ENCODE results near the gene CUEDC1. TPM values are rescaled to one million over a fixed set of nuclear protein-coding genes. Genes with fewer than 3 reads are reported as not detected.

CUEDC1 gene
- total and polyA plus RNA-seq, 2 of the 13 experiments (the other 11 are each of a cell fraction or from before 2014, with no cell fraction given) = 7.4 to 12.9 TPM

DNA sequence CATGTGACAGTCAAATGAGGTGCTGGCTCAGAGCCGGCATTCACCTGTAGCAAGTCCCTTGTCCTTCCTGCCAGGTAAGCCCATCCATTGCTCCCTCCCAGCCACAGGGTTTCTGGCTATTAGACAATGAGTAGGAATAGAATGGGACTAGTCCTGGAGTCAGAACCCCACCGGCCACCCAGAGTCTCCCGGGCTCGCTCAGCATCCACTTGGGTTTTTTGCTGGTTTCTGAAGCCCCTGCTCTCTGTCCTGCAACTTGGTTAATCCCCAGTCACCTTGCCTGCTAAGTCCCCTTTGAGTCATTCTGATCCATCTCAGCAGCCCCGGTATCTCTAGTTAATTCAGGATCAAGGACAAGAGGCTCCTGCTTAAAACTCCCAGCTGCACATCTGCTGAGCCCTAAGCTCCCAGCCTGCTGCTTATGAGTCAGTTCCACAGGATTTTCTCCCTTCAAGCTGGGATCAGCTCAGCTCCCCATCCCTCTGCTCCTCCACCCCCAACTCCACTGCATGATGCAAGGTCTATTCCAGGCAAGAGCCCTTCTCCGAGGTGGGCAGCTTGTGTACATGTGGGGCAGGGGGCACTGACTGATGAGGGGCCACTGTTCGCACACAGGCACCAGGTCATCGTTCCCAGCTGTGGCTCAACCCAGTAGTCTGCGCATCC lies 85.5 kb downstream of the CUEDC1 start (continued):
- TF ChIP-seq ZBTB4 (CRISPR knock-in tag; IDR thresholded peaks at IDR 0.05; ENCODE audit: borderline replicate concordance) = no peak
- no peak for TF ChIP-seq ZSCAN31 (CRISPR knock-in tag; IDR thresholded peaks at IDR 0.05; ENCODE audit: low read depth)
- 0 out of 2 replicates have a peak, but pooled peaks have one; percentile 12 for TF ChIP-seq ZNF274 (CRISPR knock-in tag; IDR thresholded peaks at IDR 0.05)
- no peak for TF ChIP-seq NR1H2 (CRISPR knock-in tag; IDR thresholded peaks at IDR 0.05; ENCODE audit: borderline replicate concordance, low read depth)
- TF ChIP-seq KAT8 (CRISPR knock-in tag; IDR thresholded peaks at IDR 0.05) = no peak
- no peak for TF ChIP-seq SRY (CRISPR knock-in tag; IDR thresholded peaks at IDR 0.05)
- TF ChIP-seq TOPORS (CRISPR knock-in tag; IDR thresholded peaks at IDR 0.05) = 0 out of 2 replicates have a peak, but pooled peaks have one; percentile 25
- 0 out of 2 replicates have a peak, but pooled peaks have one; percentile 33 for TF ChIP-seq ZNF589 (CRISPR knock-in tag; conservative IDR thresholded peaks at IDR 0.05)
- TF ChIP-seq RBFOX2 (IDR thresholded peaks at IDR 0.05; ENCODE audit: low read depth, low read length) = no peak
- no peak for TF ChIP-seq ZNF691 (CRISPR knock-in tag; IDR thresholded peaks at IDR 0.05; ENCODE audit: borderline replicate concordance, low read depth)
- TF ChIP-seq ZNF775 (CRISPR knock-in tag; IDR thresholded peaks at IDR 0.05; ENCODE audit: borderline replicate concordance) = no peak
- TF ChIP-seq HDAC2 (CRISPR knock-in tag; IDR thresholded peaks at IDR 0.05) = no peak
- TF ChIP-seq SPEN (CRISPR knock-in tag; IDR thresholded peaks at IDR 0.05; ENCODE audit: low read depth) = 0 out of 2 replicates have a peak, but pooled peaks have one; percentile 6
- TF ChIP-seq ZNF329 (CRISPR knock-in tag; IDR thresholded peaks at IDR 0.05; ENCODE audit: low read depth) = no peak
- no peak for TF ChIP-seq ISX (CRISPR knock-in tag; conservative IDR thresholded peaks at IDR 0.05)
- TF ChIP-seq, protein P1, sequence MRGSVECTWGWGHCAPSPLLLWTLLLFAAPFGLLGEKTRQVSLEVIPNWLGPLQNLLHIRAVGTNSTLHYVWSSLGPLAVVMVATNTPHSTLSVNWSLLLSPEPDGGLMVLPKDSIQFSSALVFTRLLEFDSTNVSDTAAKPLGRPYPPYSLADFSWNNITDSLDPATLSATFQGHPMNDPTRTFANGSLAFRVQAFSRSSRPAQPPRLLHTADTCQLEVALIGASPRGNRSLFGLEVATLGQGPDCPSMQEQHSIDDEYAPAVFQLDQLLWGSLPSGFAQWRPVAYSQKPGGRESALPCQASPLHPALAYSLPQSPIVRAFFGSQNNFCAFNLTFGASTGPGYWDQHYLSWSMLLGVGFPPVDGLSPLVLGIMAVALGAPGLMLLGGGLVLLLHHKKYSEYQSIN (CRISPR knock-in tag; IDR thresholded peaks at IDR 0.05; ENCODE audit: borderline replicate concordance) = no peak
- no peak for TF ChIP-seq ZNF225 (CRISPR knock-in tag; IDR thresholded peaks at IDR 0.05)
- TF ChIP-seq CBX1 (IDR thresholded peaks at IDR 0.05; ENCODE audit: low read depth) = no peak
- TF ChIP-seq, protein P2, sequence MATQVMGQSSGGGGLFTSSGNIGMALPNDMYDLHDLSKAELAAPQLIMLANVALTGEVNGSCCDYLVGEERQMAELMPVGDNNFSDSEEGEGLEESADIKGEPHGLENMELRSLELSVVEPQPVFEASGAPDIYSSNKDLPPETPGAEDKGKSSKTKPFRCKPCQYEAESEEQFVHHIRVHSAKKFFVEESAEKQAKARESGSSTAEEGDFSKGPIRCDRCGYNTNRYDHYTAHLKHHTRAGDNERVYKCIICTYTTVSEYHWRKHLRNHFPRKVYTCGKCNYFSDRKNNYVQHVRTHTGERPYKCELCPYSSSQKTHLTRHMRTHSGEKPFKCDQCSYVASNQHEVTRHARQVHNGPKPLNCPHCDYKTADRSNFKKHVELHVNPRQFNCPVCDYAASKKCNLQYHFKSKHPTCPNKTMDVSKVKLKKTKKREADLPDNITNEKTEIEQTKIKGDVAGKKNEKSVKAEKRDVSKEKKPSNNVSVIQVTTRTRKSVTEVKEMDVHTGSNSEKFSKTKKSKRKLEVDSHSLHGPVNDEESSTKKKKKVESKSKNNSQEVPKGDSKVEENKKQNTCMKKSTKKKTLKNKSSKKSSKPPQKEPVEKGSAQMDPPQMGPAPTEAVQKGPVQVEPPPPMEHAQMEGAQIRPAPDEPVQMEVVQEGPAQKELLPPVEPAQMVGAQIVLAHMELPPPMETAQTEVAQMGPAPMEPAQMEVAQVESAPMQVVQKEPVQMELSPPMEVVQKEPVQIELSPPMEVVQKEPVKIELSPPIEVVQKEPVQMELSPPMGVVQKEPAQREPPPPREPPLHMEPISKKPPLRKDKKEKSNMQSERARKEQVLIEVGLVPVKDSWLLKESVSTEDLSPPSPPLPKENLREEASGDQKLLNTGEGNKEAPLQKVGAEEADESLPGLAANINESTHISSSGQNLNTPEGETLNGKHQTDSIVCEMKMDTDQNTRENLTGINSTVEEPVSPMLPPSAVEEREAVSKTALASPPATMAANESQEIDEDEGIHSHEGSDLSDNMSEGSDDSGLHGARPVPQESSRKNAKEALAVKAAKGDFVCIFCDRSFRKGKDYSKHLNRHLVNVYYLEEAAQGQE (IDR thresholded peaks at IDR 0.05; ENCODE audit: borderline replicate concordance in 1 of 2, low read depth in 1 of 2, low read length in 2 of 2) = no peak
- no peak for TF ChIP-seq NR2C2 (CRISPR knock-in tag; IDR thresholded peaks at IDR 0.05; ENCODE audit: borderline replicate concordance)

Data from HepG2 (cell line).